RWPE2 (cell line): ENCODE data around the gene GPR132.

ENCODE experiments used
- ATAC-seq: fragments of 200-7000 bp; cut with Tn5 transposase; 3 replicates; pipeline ENCODE4 v1.9.1; 2021; ENCODE audit warnings: low read depth
- DNase-seq: peaks from one replicate; pipeline ENCODE4 v3.0.0-alpha.2; 2020; ENCODE audit warnings: low spot score
- H3K27ac ChIP-seq: fragments of 450-650 bp; 2 replicates; pipeline ENCODE4 v1.5.1; 2017; ENCODE audit warnings: mild to moderate bottlenecking; ENCODE audit not compliant: poor library complexity, severe bottlenecking
- H3K27me3 ChIP-seq: fragments of 250-450 bp; sonication (Bioruptor Pico); 2 replicates; pipeline ENCODE4 v1.5.1; 2021; ENCODE audit warnings: mild to moderate bottlenecking, moderate library complexity; ENCODE audit not compliant: insufficient read depth, poor library complexity, severe bottlenecking
- H3K36me3 ChIP-seq: fragments of 250-450 bp; sonication (Bioruptor Pico); 2 replicates; pipeline ENCODE4 v1.5.1; 2020; ENCODE audit warnings: low read depth, mild to moderate bottlenecking, moderate library complexity
- H3K4me1 ChIP-seq: fragments of 250-450 bp; sonication (Bioruptor Pico); 2 replicates; pipeline ENCODE4 v1.5.1; 2021; ENCODE audit warnings: mild to moderate bottlenecking, moderate library complexity; ENCODE audit not compliant: insufficient read depth, poor library complexity, severe bottlenecking
- H3K4me3 ChIP-seq: fragments of 250-450 bp; sonication (Bioruptor Pico); 2 replicates; pipeline ENCODE4 v1.5.1; 2021; ENCODE audit warnings: mild to moderate bottlenecking, moderate library complexity; ENCODE audit not compliant: severe bottlenecking
- H3K9me3 ChIP-seq: fragments of 250-450 bp; sonication (Bioruptor Pico); 2 replicates; pipeline ENCODE4 v1.5.1; 2021; ENCODE audit warnings: mild to moderate bottlenecking, moderate library complexity; ENCODE audit not compliant: severe bottlenecking
- TF ChIP-seq, protein P1 (sequence below): fragments of 450-650 bp; IDR thresholded peaks from one replicate; pipeline ENCODE4 v1.5.1; 2017; ENCODE audit warnings: mild to moderate bottlenecking, moderate library complexity; ENCODE audit not compliant: poor library complexity, severe bottlenecking

GPR132 gene

DNA sequence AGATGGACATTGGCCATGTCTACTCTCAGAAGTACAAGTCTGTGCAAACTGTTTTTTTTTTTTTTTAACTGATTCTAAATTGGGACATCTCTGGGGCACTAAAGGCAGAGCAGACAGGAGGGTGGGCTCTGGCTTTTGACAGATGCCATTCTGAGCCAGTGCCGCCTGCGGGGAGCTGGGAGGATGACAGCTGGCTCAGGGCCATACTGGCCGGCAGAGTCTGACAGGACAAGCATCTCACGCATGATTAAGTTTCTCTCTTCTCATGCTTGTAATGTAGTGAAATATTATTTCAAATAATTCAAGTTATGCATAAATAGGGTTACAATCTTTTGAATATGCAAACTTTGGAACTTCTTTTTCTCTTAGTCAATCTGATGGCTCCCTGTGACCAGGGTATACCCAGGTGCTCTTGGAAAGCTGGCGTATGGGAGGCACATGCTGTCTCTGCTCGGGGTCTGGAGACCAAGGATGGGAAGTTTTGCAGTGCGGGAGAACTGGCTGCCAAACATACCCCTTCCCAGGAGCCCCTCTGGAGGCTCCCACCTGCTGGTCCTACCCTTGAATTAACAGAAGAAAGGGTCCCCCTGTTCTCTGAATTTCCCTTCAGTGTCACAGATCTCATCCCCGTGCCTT lies 52.0 kb downstream of the GPR132 start:
- Histone ChIP-seq H3K4me3 (no peak overlapping the region), H3K4me1 (peaks cover 47% of the 10 kb centered on the region), H3K27ac (peak overlapping the region; percentile 100), H3K36me3 (peaks cover 97% of the 10 kb centered on the region), H3K9me3 (no peaks in the 10 kb centered on the region), H3K27me3 (no peaks in the 10 kb centered on the region)
- no peak; the same call in 2 of the 3 replicates for ATAC-seq
- no peak for DNase-seq
- TF ChIP-seq, protein P1, sequence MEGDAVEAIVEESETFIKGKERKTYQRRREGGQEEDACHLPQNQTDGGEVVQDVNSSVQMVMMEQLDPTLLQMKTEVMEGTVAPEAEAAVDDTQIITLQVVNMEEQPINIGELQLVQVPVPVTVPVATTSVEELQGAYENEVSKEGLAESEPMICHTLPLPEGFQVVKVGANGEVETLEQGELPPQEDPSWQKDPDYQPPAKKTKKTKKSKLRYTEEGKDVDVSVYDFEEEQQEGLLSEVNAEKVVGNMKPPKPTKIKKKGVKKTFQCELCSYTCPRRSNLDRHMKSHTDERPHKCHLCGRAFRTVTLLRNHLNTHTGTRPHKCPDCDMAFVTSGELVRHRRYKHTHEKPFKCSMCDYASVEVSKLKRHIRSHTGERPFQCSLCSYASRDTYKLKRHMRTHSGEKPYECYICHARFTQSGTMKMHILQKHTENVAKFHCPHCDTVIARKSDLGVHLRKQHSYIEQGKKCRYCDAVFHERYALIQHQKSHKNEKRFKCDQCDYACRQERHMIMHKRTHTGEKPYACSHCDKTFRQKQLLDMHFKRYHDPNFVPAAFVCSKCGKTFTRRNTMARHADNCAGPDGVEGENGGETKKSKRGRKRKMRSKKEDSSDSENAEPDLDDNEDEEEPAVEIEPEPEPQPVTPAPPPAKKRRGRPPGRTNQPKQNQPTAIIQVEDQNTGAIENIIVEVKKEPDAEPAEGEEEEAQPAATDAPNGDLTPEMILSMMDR, result no peak

DNA sequence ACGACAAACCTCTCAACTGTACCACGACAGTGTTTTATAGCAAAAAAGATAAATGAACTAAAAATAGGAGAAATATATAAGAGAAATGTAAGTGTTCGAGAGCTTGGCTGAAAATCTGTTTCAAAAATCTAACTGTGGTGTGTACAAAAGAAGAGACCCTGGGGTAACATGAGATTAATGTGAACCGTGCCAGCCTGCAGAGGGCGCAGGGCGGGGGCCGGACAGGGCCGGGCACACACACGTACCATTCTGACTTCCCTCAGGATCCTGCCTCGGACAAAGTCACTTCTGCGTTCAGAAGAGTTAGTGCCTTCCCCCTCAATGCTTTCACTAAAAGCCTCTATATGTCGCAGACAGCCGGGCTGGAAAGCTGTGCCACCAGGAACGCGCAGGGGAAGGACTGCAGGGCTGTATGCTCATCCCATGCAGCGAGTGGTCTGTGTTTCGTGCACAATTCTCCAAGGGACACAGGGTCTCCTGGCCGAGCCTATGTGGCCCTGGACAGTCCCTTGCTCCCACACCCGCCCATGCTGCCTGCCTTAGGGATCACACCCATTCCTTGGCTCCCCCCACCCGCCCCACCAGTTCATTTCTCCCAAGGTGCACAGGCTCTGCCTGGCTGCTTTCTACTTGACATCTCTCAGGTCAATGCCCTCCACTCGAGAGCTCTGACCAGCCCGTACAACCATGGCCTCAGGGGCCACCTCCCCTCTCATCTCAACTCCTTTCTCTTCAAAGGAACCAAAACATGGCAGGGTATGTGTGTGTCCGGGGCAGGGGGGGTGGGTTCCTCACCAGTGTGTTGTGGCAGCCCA lies 52.9 kb downstream of the GPR132 start:
- ATAC-seq (peak; percentile 60), DNase-seq (no peak)
- peak overlapping the region; percentile 100 for H3K27ac ChIP-seq
- H3K9me3 ChIP-seq, result no peaks in the 10 kb centered on the region
- peaks cover 96% of the 10 kb centered on the region for H3K36me3 ChIP-seq
- no peak overlapping the region for H3K4me3 ChIP-seq
- no peaks in the 10 kb centered on the region for H3K27me3 ChIP-seq
- TF ChIP-seq, protein P1, result peak; percentile 79
- H3K4me1 ChIP-seq, result peaks cover 39% of the 10 kb centered on the region

DNA sequence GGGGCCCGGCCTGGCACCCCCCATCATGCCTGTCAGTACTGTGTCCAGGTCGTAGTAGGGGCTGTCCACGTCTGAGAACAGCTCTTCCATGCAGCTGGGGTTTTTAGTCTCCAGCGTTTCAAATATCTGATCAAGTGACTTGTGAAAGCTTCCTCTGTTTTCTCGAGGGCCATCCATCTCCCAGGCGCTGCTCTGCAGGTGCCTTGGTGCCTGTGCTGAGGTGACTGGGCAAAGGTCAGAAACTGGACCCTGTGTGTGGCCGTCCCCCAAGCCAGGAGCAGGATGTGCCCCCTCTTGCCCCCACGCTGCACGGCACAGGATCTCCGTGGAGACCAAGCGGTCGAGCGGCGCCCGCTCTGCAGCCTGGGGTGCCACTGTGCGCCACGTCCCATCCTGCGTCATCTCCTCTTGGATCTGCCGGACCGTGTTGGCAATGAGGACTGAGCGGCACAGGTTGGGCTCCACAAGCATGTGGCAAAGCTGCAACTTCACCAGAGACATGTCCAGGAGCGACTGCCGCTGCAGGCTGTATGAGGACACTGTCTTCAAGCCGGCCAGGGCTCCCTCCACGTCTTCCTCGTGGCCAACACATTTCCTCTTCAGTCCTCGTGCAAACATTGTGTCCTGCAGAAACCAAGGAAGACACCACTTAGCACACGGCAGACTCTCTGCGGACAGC lies 53.8 kb downstream of the GPR132 start:
- peaks cover 29% of the 10 kb centered on the region for H3K4me1 ChIP-seq
- TF ChIP-seq, protein P1, result no peak
- ATAC-seq, result no peak
- H3K36me3 ChIP-seq, result peaks cover 94% of the 10 kb centered on the region
- no peak for DNase-seq
- no peaks in the 10 kb centered on the region for H3K27me3 ChIP-seq
- H3K27ac ChIP-seq, result no peak overlapping the region
- no peaks in the 10 kb centered on the region for H3K9me3 ChIP-seq
- H3K4me3 ChIP-seq, result no peak overlapping the region

DNA sequence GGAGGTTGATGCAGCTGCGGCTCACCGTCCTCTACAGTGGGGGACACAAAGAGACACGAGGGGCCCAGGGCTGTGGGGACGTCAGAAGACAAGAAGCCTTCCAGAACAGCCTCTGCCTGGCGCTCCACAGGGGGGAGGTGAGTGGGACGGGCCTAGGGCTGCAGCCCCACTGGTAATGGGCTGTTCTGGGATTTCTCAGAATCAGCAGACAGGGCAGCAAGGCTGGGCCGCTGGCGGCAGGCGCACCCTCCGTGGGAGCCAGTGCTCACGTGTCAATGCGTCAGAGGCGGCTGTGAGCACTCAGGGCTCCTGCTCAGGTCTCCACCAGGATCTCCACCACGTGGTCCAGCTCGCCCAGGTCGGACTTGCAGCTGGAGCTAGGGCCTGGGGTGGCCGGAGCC lies 54.3 kb downstream of the GPR132 start:
- TF ChIP-seq, protein P1, result no peak
- Histone ChIP-seq H3K36me3 (peaks cover 94% of the 10 kb centered on the region), H3K9me3 (no peaks in the 10 kb centered on the region), H3K4me3 (no peak overlapping the region), H3K27ac (no peak overlapping the region), H3K4me1 (peaks cover 24% of the 10 kb centered on the region), H3K27me3 (no peaks in the 10 kb centered on the region)
- no peak for ATAC-seq
- no peak for DNase-seq
